ENCODE data around the gene PVR. TPM values are rescaled to one million over a fixed set of nuclear protein-coding genes. Genes with fewer than 3 reads are reported as not detected.

PVR gene
- total RNA-seq, 2 donors from 2014 or later = 21.2 to 31.6 TPM

DNA sequence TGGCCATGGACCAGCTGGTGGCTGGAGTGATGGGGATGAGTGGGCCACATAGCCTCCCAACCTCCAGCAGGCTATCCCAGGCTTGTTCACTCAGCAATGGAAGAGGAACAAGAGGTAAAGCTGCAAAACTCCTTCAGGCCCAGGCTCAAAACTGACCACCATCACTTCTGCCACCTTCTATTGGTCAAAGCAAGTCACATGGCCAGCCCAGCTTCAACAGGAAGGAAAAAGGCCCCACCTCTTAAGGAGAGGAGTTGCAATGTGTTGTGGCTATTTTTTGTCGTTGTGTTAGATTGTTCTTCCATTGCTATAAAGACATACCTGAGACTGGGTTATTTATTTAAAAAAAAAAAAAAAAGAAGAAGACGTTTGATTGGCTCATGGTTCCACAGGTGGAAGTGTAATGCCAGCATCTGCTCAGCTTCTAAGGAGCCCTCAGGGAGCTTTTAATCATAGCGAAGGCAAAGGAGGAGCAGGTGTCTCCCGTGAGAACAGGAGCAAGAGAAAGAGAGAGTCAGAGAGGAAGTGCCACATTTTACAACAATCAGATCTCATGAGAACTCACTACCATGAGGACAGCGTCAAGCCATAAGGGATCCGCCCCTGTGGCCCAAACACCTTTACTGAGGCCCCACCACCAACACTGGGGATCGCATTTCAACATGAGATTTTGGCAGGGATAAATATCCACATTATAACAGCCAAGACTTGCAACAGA, 24.9 kb upstream of the PVR start:
- H3K27me3 Mint-ChIP-seq (ENCODE audit: insufficient read depth) = no peaks in the 10 kb centered on the region
- H3K9me3 Mint-ChIP-seq = no peaks in the 10 kb centered on the region
- 91 to 93% methylated on average over 2 to 7 of the region's 7 CpGs for WGBS, 2 experiments (ENCODE audit: insufficient coverage in 1 of 2, insufficient read length in 1 of 2)
- H3K4me3 ChIP-seq (ENCODE audit: low read length) = no peak overlapping the region
- H3K4me1 ChIP-seq (ENCODE audit: control insufficient read depth, insufficient read depth, low read length) = no peaks in the 10 kb centered on the region
- H3K36me3 Mint-ChIP-seq (ENCODE audit: low read depth) = no peaks in the 10 kb centered on the region
- no peak overlapping the region for H3K27ac Mint-ChIP-seq
- no peak overlapping the region for H3K4me3 Mint-ChIP-seq
- no peak overlapping the region for H3K27ac ChIP-seq (ENCODE audit: low read depth, low read length)
- H3K36me3 ChIP-seq (ENCODE audit: control insufficient read depth, insufficient read depth, low read length) = no peaks in the 10 kb centered on the region
- no peak overlapping the region for H3K9ac ChIP-seq (ENCODE audit: extremely low read depth, low read length, poor library complexity, severe bottlenecking)
- DNase-seq = no peak
- no peaks in the 10 kb centered on the region for H3K27me3 ChIP-seq (ENCODE audit: control insufficient read depth, insufficient read depth, low read length, poor library complexity, severe bottlenecking)
- no peaks in the 10 kb centered on the region for H3K9me3 ChIP-seq (ENCODE audit: control insufficient read depth, low read length)
- peaks cover 8% of the 10 kb centered on the region for H3K4me1 Mint-ChIP-seq
- TF ChIP-seq, protein P1, sequence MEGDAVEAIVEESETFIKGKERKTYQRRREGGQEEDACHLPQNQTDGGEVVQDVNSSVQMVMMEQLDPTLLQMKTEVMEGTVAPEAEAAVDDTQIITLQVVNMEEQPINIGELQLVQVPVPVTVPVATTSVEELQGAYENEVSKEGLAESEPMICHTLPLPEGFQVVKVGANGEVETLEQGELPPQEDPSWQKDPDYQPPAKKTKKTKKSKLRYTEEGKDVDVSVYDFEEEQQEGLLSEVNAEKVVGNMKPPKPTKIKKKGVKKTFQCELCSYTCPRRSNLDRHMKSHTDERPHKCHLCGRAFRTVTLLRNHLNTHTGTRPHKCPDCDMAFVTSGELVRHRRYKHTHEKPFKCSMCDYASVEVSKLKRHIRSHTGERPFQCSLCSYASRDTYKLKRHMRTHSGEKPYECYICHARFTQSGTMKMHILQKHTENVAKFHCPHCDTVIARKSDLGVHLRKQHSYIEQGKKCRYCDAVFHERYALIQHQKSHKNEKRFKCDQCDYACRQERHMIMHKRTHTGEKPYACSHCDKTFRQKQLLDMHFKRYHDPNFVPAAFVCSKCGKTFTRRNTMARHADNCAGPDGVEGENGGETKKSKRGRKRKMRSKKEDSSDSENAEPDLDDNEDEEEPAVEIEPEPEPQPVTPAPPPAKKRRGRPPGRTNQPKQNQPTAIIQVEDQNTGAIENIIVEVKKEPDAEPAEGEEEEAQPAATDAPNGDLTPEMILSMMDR (conservative IDR thresholded peaks at IDR 0.05) = no peak

DNA sequence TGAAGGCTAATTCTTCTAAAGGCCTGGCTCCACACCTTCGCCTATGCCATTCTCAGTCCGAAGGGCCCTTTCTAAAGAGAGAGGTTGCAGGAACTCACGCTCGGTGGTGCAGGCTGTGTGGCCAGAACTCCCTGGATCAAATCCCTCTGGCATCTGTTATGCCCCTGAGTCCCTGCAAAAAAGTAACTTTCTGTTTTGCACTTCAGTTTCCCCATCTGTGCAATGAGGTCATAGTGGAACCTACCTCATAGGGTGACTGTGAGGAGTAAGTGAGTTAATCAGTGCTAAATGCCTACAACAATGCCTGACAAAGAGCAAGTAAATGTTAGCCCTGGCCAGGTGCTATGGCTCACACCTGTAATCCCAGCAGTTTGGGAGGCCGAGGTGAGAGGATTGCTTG, 23.0 kb upstream of the PVR start:
- Mint-ChIP-seq H3K27ac (no peak overlapping the region), H3K4me1 (peaks cover 8% of the 10 kb centered on the region), H3K27me3 (ENCODE audit: insufficient read depth) (no peaks in the 10 kb centered on the region), H3K36me3 (ENCODE audit: low read depth) (no peaks in the 10 kb centered on the region), H3K9me3 (no peaks in the 10 kb centered on the region), H3K4me3 (no peak overlapping the region)
- H3K4me1 ChIP-seq (ENCODE audit: control insufficient read depth, insufficient read depth, low read length) = no peaks in the 10 kb centered on the region
- no peaks in the 10 kb centered on the region for H3K27me3 ChIP-seq (ENCODE audit: control insufficient read depth, insufficient read depth, low read length, poor library complexity, severe bottlenecking)
- TF ChIP-seq, protein P1 (conservative IDR thresholded peaks at IDR 0.05) = no peak
- H3K36me3 ChIP-seq (ENCODE audit: control insufficient read depth, insufficient read depth, low read length) = no peaks in the 10 kb centered on the region
- no peak overlapping the region for H3K9ac ChIP-seq (ENCODE audit: extremely low read depth, low read length, poor library complexity, severe bottlenecking)
- no peaks in the 10 kb centered on the region for H3K9me3 ChIP-seq (ENCODE audit: control insufficient read depth, low read length)
- no peak for DNase-seq
- WGBS, 2 experiments (ENCODE audit: insufficient coverage in 1 of 2, insufficient read length in 1 of 2) = 94 to 96% methylated on average over 5 of the region's 5 CpGs
- no peak overlapping the region for H3K4me3 ChIP-seq (ENCODE audit: low read length)
- H3K27ac ChIP-seq (ENCODE audit: low read depth, low read length) = no peak overlapping the region

DNA sequence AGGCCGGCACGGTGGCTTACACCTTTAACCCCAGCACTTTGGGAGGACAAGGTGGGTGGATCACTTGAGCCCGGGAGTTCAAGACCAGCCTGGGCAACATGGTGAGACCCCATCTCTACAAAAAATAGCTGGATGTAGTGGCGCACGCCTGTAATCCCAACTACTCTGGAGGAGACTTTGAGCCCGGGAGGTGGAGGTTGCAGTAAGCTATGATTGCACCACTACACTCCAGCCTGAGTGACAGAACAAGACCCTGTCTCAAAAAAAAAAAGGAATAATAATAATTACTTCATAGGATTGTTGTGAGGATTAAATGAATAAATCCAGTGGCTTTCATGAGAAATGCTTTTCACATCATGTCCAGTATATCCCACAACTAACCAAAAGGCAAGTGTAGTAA, 22.3 kb upstream of the PVR start:
- H3K4me3 ChIP-seq (ENCODE audit: low read length) = no peak overlapping the region
- no peaks in the 10 kb centered on the region for H3K36me3 Mint-ChIP-seq (ENCODE audit: low read depth)
- no peak overlapping the region for H3K9ac ChIP-seq (ENCODE audit: extremely low read depth, low read length, poor library complexity, severe bottlenecking)
- 93 to 100% methylated on average over 4 to 6 of the region's 6 CpGs for WGBS, 2 experiments (ENCODE audit: insufficient coverage in 1 of 2, insufficient read length in 1 of 2)
- no peak overlapping the region for H3K27ac ChIP-seq (ENCODE audit: low read depth, low read length)
- H3K27ac Mint-ChIP-seq = no peak overlapping the region
- H3K9me3 ChIP-seq (ENCODE audit: control insufficient read depth, low read length) = no peaks in the 10 kb centered on the region
- H3K4me3 Mint-ChIP-seq = no peak overlapping the region
- H3K36me3 ChIP-seq (ENCODE audit: control insufficient read depth, insufficient read depth, low read length) = no peaks in the 10 kb centered on the region
- peaks cover 2% of the 10 kb centered on the region for H3K27me3 Mint-ChIP-seq (ENCODE audit: insufficient read depth)
- TF ChIP-seq, protein P1 (conservative IDR thresholded peaks at IDR 0.05) = no peak
- H3K27me3 ChIP-seq (ENCODE audit: control insufficient read depth, insufficient read depth, low read length, poor library complexity, severe bottlenecking) = no peaks in the 10 kb centered on the region
- H3K4me1 Mint-ChIP-seq = peaks cover 6% of the 10 kb centered on the region
- no peak for DNase-seq
- no peaks in the 10 kb centered on the region for H3K4me1 ChIP-seq (ENCODE audit: control insufficient read depth, insufficient read depth, low read length)
- H3K9me3 Mint-ChIP-seq = no peaks in the 10 kb centered on the region

Data from endodermal cell (in vitro differentiated cells).